Keratinocyte (primary cell): ENCODE measurements around the gene DOCK1.

Experiments used
- EZH2 ChIP-seq: IDR thresholded peaks from one replicate; pipeline ENCODE4 v1.6.1; 2012; ENCODE audit warnings: inconsistent platforms, mild to moderate bottlenecking, low read length, moderate library complexity
- TF ChIP-seq, protein P1 (sequence below), 3 experiments: IDR thresholded peaks in 1 of 3; conservative IDR thresholded peaks in 1 of 3; optimal IDR thresholded peaks in 1 of 3; 2 replicates in 2 of 3; 3 replicates in 1 of 3; pipeline versions ENCODE3 to v1.5.1; 2011; ENCODE audit warnings: low read length in 3 of 3, mild to moderate bottlenecking in 3 of 3, moderate library complexity in 2 of 3, control low read depth in 1 of 3, inconsistent platforms in 1 of 3; ENCODE audit not compliant: insufficient read depth in 2 of 3; ENCODE audit errors: extremely low read depth in 1 of 3

DNA sequence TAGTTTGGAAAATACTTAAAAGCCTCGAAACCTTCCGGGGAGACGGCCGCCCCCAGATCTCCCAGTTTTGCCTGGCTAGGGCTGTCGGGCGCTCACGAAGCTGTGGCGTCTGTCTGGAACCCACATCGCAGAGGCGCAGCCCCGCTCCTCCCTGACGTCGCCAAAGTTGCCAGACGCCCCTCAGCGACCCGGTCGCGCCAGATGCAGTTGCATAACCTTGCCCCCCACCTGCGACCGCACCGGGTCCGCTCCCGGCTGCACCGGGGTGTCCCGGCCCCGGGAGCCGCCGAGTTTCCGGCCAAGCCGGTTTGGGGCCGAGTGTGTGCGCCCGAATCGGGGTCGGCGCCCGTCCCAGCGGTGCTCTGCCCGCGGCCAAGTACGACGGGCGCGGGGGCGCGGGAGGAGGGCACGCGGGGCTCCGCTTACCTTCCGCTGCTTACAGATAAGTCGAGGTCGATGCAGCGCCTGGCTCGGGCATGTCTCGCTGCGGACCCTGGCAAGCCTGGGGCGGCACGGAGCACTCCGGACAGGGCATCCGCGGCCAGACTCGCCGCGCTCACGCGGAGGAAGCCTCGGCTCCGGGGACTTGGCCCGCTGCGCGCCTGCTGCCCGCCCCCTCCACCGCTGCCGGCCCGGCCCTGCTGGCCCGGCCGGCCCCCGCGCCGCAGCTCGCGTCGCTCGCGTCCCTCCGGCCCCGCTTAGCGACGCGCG lies 290.5 kb downstream of the DOCK1 start:
- TF ChIP-seq, protein P1, sequence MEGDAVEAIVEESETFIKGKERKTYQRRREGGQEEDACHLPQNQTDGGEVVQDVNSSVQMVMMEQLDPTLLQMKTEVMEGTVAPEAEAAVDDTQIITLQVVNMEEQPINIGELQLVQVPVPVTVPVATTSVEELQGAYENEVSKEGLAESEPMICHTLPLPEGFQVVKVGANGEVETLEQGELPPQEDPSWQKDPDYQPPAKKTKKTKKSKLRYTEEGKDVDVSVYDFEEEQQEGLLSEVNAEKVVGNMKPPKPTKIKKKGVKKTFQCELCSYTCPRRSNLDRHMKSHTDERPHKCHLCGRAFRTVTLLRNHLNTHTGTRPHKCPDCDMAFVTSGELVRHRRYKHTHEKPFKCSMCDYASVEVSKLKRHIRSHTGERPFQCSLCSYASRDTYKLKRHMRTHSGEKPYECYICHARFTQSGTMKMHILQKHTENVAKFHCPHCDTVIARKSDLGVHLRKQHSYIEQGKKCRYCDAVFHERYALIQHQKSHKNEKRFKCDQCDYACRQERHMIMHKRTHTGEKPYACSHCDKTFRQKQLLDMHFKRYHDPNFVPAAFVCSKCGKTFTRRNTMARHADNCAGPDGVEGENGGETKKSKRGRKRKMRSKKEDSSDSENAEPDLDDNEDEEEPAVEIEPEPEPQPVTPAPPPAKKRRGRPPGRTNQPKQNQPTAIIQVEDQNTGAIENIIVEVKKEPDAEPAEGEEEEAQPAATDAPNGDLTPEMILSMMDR (optimal IDR thresholded peaks at IDR 0.05 in 1 of 3, IDR thresholded peaks at IDR 0.05 in 1 of 3, conservative IDR thresholded peaks at IDR 0.05 in 1 of 3; ENCODE audit: extremely low read depth in 1 of 3, insufficient read depth in 2 of 3, low read length in 3 of 3), result no peak
- peak; percentile 27 for TF ChIP-seq EZH2
